ENCODE data around the gene STRA8.

- TF ChIP-seq GATA2 (IDR thresholded peaks at IDR 0.05; ENCODE audit: low read depth, low read length) = no peak
- TF ChIP-seq GATA3 (IDR thresholded peaks at IDR 0.05; ENCODE audit: low read depth, low read length) = no peak
These were observed 44.4 kb upstream of the STRA8 start for GRCh38 chr7:135189221-135189662.
